AG04449 (cell line): ENCODE results near the gene PBX3.

Experiments used
- CTCF ChIA-PET: fragments of 350-600 bp; formaldehyde crosslinking; extraction: SDS; loops from one replicate; lab custom pipeline; 2021; ENCODE audit warnings: antibody characterized with exemption; lab: Yijun Ruan, JAX
- POLR2A ChIA-PET: fragments of 400-600, 350-600 bp; formaldehyde crosslinking; extraction: SDS; loops from one replicate; lab custom pipeline; 2020; ENCODE audit warnings: antibody characterized with exemption, inconsistent platforms; lab: Yijun Ruan, JAX
- DNase-seq: peaks from one replicate; pipeline ENCODE4 v3.0.0-alpha.2; 2010; ENCODE audit warnings: low read depth, low spot score
- H3K4me3 ChIP-seq: 2 replicates; pipeline ENCODE4 v1.5.1; 2011; ENCODE audit warnings: low read depth, mild to moderate bottlenecking, control low read depth, low read length
- TF ChIP-seq, protein P1 (sequence below): IDR thresholded peaks from one replicate; pipeline ENCODE4 v1.5.1; 2011; ENCODE audit warnings: mild to moderate bottlenecking, moderate library complexity, low read length, control low read depth, inconsistent platforms; ENCODE audit not compliant: insufficient read depth; ENCODE audit errors: missing control alignments

The PBX3 gene

DNA sequence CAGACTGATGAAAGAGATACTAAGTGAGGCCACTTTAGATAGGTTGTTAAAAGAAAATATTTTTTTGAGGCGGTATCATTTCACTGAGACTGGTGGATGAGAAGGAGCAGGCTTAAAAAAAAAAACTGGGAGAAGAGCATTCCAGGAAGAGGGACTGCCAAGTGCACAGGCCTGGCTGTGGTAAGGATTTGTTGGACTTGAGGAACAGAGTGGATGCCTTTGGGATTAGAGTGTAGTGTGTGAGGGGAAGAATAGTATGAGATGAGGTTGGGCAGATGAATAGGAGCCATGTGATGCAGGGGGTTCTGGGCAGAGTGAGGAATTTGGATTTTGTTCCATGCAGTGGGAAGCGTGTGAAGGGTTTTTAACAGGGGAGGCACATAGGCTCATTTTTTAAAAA, 57.9 kb downstream of the PBX3 start:
- TF ChIP-seq, protein P1, sequence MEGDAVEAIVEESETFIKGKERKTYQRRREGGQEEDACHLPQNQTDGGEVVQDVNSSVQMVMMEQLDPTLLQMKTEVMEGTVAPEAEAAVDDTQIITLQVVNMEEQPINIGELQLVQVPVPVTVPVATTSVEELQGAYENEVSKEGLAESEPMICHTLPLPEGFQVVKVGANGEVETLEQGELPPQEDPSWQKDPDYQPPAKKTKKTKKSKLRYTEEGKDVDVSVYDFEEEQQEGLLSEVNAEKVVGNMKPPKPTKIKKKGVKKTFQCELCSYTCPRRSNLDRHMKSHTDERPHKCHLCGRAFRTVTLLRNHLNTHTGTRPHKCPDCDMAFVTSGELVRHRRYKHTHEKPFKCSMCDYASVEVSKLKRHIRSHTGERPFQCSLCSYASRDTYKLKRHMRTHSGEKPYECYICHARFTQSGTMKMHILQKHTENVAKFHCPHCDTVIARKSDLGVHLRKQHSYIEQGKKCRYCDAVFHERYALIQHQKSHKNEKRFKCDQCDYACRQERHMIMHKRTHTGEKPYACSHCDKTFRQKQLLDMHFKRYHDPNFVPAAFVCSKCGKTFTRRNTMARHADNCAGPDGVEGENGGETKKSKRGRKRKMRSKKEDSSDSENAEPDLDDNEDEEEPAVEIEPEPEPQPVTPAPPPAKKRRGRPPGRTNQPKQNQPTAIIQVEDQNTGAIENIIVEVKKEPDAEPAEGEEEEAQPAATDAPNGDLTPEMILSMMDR: no peak
- peak; percentile 59 for DNase-seq
- ChIA-PET POLR2A (no interaction called here), CTCF (no interaction called here)
- no peak overlapping the region for H3K4me3 ChIP-seq

DNA sequence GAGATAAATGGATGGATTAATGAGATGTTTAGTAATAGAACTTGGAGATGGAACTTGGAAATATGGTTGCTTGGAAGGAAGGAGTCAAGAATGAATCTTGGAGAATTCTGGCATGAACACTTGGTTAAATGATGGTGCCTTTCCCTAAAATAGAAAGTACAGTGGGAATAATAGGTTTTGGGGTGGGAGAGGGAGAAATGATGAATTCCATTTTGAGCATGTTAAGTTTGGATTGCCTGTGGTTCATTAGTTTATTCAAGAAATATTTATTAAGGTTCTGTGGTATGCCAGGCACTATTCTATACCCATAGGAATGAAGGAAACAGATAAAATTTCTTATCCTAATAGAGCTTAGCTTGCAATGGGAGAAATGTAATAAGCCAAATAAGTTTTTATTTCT, 58.4 kb downstream of the PBX3 start:
- TF ChIP-seq, protein P1: no peak
- ChIA-PET POLR2A (no interaction called here), CTCF (no interaction called here)
- no peak for DNase-seq
- no peak overlapping the region for H3K4me3 ChIP-seq

DNA sequence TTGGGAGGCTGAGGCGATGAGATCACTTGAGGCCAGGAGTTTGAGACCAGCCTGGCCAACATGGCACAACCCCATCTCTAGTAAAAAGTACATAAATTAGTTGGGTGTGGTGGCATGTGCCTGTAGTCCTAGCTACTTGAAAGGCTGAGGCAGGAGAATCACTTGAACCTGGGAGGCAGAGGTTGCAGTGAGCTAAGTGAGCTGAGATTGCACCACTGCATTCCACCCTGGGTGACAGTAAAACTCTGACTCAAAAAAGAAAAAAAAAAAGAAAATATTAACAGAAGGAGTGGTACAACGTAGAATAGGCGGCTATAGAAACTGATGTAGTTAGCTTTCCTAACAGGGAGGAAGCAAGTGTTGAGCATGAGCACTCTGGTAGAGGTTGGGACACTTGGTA, 59.9 kb downstream of the PBX3 start:
- CTCF ChIA-PET: interaction anchor here (1.1 kb wide), 1 partner anchor 23 kb away, joined by 3 read pairs; no protein-coding TSS in a partner anchor
- TF ChIP-seq, protein P1: no peak
- DNase-seq: no peak
- POLR2A ChIA-PET: interaction anchor here (0.6 kb wide), 1 partner anchor 299 kb away, joined by 3 read pairs; no protein-coding TSS in a partner anchor
- no peak overlapping the region for H3K4me3 ChIP-seq

DNA sequence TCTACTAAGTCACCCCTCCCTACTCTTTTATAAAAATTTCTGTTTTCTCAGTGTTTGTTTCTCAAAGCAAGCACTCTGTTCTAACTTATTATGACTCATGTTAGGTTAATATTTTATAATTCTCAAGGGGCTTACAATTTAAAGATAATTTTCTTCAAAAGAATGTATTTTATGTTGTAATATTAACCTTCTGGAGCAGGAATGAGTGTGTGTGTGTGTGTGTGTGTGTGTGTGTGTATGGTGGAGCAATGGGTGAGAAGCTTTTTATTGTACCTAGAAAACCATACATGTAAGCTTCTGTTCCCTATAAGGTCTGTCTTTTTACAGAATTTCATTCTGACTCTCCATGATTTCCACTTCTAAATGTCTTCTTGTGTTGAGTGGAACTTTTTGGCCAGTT, 63.0 kb downstream of the PBX3 start:
- CTCF ChIA-PET: interaction anchor here (1.1 kb wide), 1 partner anchor 16 kb away, joined by 3 read pairs; no protein-coding TSS in a partner anchor
- no peak for DNase-seq
- POLR2A ChIA-PET: no interaction called here

DNA sequence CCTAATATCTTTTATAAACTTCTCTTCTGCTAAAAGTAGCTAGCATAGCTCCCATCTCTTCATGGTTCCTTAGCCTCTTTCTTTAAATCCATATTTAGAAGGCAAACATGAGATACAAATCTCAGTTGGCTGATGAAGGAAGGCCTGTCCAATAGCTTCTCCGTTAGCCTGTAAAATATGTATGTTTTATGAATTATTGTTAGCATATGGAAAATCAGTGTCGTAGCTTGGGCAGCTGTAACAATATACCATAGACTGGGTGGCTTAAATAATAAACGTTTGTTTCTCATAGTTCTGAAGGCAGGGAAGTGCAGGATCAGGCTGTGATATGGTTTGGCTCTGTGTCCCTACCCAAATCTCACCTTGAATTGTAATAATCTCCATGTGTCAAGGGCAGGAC, 63.8 kb downstream of the PBX3 start:
- TF ChIP-seq, protein P1: no peak
- H3K4me3 ChIP-seq: no peak overlapping the region
- DNase-seq: no peak
- CTCF ChIA-PET: interaction anchor here (1.1 kb wide), 1 partner anchor 17 kb away, joined by 3 read pairs; no protein-coding TSS in a partner anchor
- POLR2A ChIA-PET: no interaction called here

More for the DNA sequence above, 63.0 kb downstream of the PBX3 start:
- no peak overlapping the region for H3K4me3 ChIP-seq
- TF ChIP-seq, protein P1: no peak

DNA sequence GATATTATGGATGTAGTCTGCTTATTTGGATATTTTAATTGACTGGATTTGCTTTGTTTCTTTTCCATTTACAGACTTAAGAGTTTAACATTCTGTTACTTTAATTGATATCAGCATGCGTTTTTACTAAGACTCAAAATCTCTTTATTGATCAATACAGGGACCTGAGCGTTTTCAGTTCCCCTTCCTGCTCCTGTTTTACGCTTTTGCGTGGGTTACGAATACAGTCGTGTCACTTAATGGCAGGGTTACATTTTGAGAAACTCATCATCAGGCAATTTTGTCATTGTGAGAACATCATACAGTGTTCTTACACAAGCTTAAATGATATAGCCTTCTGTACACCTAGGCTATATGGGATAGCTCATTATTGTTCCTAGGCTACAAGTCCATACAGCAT, 65.2 kb downstream of the PBX3 start:
- ChIA-PET CTCF (interaction anchor here (1.0 kb wide), 1 partner anchor 89 kb away, joined by 4 read pairs; no protein-coding TSS in a partner anchor), POLR2A (no interaction called here)
- TF ChIP-seq, protein P1: no peak
- no peak overlapping the region for H3K4me3 ChIP-seq
- no peak for DNase-seq
